KMS-11 (cell line): ENCODE measurements around the gene COL20A1.

Source experiments
- H2AFZ ChIP-seq: fragments of 200-600 bp; sonication (generic); 2 replicates; pipeline ENCODE4 v1.6.1; 2016; ENCODE audit warnings: antibody characterized with exemption, mixed run types, low read depth
- H3K27ac ChIP-seq: fragments of 200-600 bp; sonication (generic); 2 replicates; pipeline ENCODE4 v1.6.1; 2016; ENCODE audit warnings: mild to moderate bottlenecking, mixed run types
- H3K27me3 ChIP-seq: fragments of 200-600 bp; sonication (generic); 2 replicates; pipeline ENCODE4 v1.6.1; 2017; ENCODE audit warnings: mild to moderate bottlenecking, low read depth, mixed run types, moderate library complexity; ENCODE audit not compliant: insufficient read depth
- H3K36me3 ChIP-seq: fragments of 200-600 bp; sonication (generic); 2 replicates; pipeline ENCODE4 v1.6.1; 2017; ENCODE audit warnings: mild to moderate bottlenecking, mixed run types; ENCODE audit not compliant: insufficient read depth
- H3K4me1 ChIP-seq: fragments of 200-600 bp; sonication (generic); 2 replicates; pipeline ENCODE4 v1.6.1; 2016; ENCODE audit warnings: mild to moderate bottlenecking, low read depth, mixed run types; ENCODE audit not compliant: poor library complexity, severe bottlenecking
- H3K4me2 ChIP-seq: fragments of 200-600 bp; sonication (generic); 2 replicates; pipeline ENCODE4 v1.7.0; 2016; ENCODE audit warnings: mild to moderate bottlenecking, mixed run types
- H3K4me3 ChIP-seq: fragments of 200-600 bp; sonication (generic); IDR thresholded peaks from 2 replicates; pipeline ENCODE4 v1.6.1; 2017; ENCODE audit warnings: low read depth, low read length, mixed read lengths; ENCODE audit not compliant: insufficient read depth
- H3K79me2 ChIP-seq: fragments of 200-600 bp; sonication (generic); 2 replicates; pipeline ENCODE4 v1.6.1; 2016; ENCODE audit warnings: low read depth, mixed run types; ENCODE audit not compliant: insufficient read depth
- H3K9ac ChIP-seq: fragments of 200-600 bp; sonication (generic); 2 replicates; pipeline ENCODE4 v1.6.1; 2016; ENCODE audit warnings: mild to moderate bottlenecking, mixed run types
- H4K20me1 ChIP-seq: fragments of 200-600 bp; sonication (generic); 2 replicates; pipeline ENCODE4 v1.6.1; 2016; ENCODE audit warnings: mild to moderate bottlenecking, mixed run types; ENCODE audit not compliant: insufficient read depth
- CTCF ChIP-seq: fragments of 200-600 bp; sonication (generic); conservative IDR thresholded peaks from 2 replicates; pipeline ENCODE4 v1.6.1; 2017; ENCODE audit warnings: low read depth, mild to moderate bottlenecking, antibody characterized with exemption, low read length, moderate library complexity, mixed read lengths

The COL20A1 gene

GRCh38 chr20:63346131-63347080 lies 53.4 kb downstream of the COL20A1 start:
- no peak overlapping the region for H3K4me2 ChIP-seq
- TF ChIP-seq CTCF: no peak
- no peaks in the 10 kb centered on the region for H3K79me2 ChIP-seq
- no peaks in the 10 kb centered on the region for H3K4me1 ChIP-seq
- H3K27ac ChIP-seq: no peak overlapping the region
- H3K27me3 ChIP-seq: peaks cover 84% of the 10 kb centered on the region
- no peaks in the 10 kb centered on the region for H4K20me1 ChIP-seq
- no peaks in the 10 kb centered on the region for H3K36me3 ChIP-seq
- no peak overlapping the region for H2AFZ ChIP-seq
- no peak overlapping the region for H3K9ac ChIP-seq
- no peak overlapping the region for H3K4me3 ChIP-seq

- H4K20me1 ChIP-seq: no peaks in the 10 kb centered on the region
- H3K4me1 ChIP-seq: no peaks in the 10 kb centered on the region
- H3K9ac ChIP-seq: no peak overlapping the region
- H2AFZ ChIP-seq: no peak overlapping the region
- peaks cover 76% of the 10 kb centered on the region for H3K27me3 ChIP-seq
- TF ChIP-seq CTCF: no peak
- no peak overlapping the region for H3K27ac ChIP-seq
- H3K79me2 ChIP-seq: no peaks in the 10 kb centered on the region
- no peak overlapping the region for H3K4me2 ChIP-seq
- H3K4me3 ChIP-seq: no peak overlapping the region
- no peaks in the 10 kb centered on the region for H3K36me3 ChIP-seq
Measured at GRCh38 chr20:63347081-63347741, 54.2 kb downstream of the COL20A1 start.

GRCh38 chr20:63347950-63348827 lies 55.2 kb downstream of the COL20A1 start:
- Histone ChIP-seq H3K36me3 (no peaks in the 10 kb centered on the region), H3K4me3 (no peak overlapping the region), H3K27ac (no peak overlapping the region), H3K9ac (no peak overlapping the region), H2AFZ (no peak overlapping the region), H3K4me1 (no peaks in the 10 kb centered on the region), H3K4me2 (no peak overlapping the region), H3K27me3 (peaks cover 69% of the 10 kb centered on the region), H3K79me2 (no peaks in the 10 kb centered on the region), H4K20me1 (no peaks in the 10 kb centered on the region)
- TF ChIP-seq CTCF: no peak

- H3K79me2 ChIP-seq: no peaks in the 10 kb centered on the region
- TF ChIP-seq CTCF: no peak
- no peak overlapping the region for H3K4me2 ChIP-seq
- no peak overlapping the region for H3K4me3 ChIP-seq
- no peaks in the 10 kb centered on the region for H3K36me3 ChIP-seq
- H4K20me1 ChIP-seq: no peaks in the 10 kb centered on the region
- no peaks in the 10 kb centered on the region for H3K4me1 ChIP-seq
- no peak overlapping the region for H3K27ac ChIP-seq
- H3K9ac ChIP-seq: no peak overlapping the region
- no peak overlapping the region for H2AFZ ChIP-seq
- H3K27me3 ChIP-seq: peaks cover 61% of the 10 kb centered on the region
Measured at GRCh38 chr20:63348828-63349515, 56.0 kb downstream of the COL20A1 start.
